GM15510 (cell line): ENCODE data around the gene CLMP.

Source experiments
- POLR2A ChIP-seq: IDR thresholded peaks from 3 replicates; pipeline ENCODE4 v1.6.1; 2011; ENCODE audit warnings: borderline replicate concordance; ENCODE audit not compliant: insufficient read length; ENCODE audit errors: extremely low read depth

Gene CLMP

GRCh38 chr11:123206791-123207434 lies 11.9 kb upstream of the CLMP start:
- no peak for TF ChIP-seq POLR2A

- no peak for TF ChIP-seq POLR2A
Measured at GRCh38 chr11:123203934-123204333, 8.9 kb upstream of the CLMP start.

GRCh38 chr11:123203471-123203870 lies 8.4 kb upstream of the CLMP start:
- no peak for TF ChIP-seq POLR2A

- TF ChIP-seq POLR2A = no peak
Measured at GRCh38 chr11:123202155-123203151, 7.4 kb upstream of the CLMP start.

GRCh38 chr11:123200264-123200663 lies 5.2 kb upstream of the CLMP start:
- TF ChIP-seq POLR2A = no peak

- TF ChIP-seq POLR2A = no peak
Measured at GRCh38 chr11:123197711-123198110, 2.7 kb upstream of the CLMP start.

- TF ChIP-seq POLR2A = no peak
Measured at GRCh38 chr11:123196060-123196714, 1.1 kb upstream of the CLMP start.

GRCh38 chr11:123194337-123195187 lies 486 bp downstream of the CLMP start:
- TF ChIP-seq POLR2A = no peak

GRCh38 chr11:123193742-123194141 lies 1.3 kb downstream of the CLMP start:
- no peak for TF ChIP-seq POLR2A

- no peak for TF ChIP-seq POLR2A
Measured at GRCh38 chr11:123191939-123192338, 3.1 kb downstream of the CLMP start.

- no peak for TF ChIP-seq POLR2A
Measured at GRCh38 chr11:123190518-123190917, 4.5 kb downstream of the CLMP start.

GRCh38 chr11:123188508-123189165 lies 6.4 kb downstream of the CLMP start:
- TF ChIP-seq POLR2A = no peak

- no peak for TF ChIP-seq POLR2A
Measured at GRCh38 chr11:123187665-123188507, 7.2 kb downstream of the CLMP start.
